Measurements from ENCODE around the gene UPF3A.
"Not testable (repeated sequence)": the region's sequence is repeated elsewhere in the genome, so short reads cannot be mapped to it uniquely, and the experiment has no call there.

The UPF3A gene, protein sequence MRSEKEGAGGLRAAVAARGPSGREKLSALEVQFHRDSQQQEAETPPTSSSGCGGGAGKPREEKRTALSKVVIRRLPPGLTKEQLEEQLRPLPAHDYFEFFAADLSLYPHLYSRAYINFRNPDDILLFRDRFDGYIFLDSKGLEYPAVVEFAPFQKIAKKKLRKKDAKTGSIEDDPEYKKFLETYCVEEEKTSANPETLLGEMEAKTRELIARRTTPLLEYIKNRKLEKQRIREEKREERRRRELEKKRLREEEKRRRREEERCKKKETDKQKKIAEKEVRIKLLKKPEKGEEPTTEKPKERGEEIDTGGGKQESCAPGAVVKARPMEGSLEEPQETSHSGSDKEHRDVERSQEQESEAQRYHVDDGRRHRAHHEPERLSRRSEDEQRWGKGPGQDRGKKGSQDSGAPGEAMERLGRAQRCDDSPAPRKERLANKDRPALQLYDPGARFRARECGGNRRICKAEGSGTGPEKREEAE

DNA sequence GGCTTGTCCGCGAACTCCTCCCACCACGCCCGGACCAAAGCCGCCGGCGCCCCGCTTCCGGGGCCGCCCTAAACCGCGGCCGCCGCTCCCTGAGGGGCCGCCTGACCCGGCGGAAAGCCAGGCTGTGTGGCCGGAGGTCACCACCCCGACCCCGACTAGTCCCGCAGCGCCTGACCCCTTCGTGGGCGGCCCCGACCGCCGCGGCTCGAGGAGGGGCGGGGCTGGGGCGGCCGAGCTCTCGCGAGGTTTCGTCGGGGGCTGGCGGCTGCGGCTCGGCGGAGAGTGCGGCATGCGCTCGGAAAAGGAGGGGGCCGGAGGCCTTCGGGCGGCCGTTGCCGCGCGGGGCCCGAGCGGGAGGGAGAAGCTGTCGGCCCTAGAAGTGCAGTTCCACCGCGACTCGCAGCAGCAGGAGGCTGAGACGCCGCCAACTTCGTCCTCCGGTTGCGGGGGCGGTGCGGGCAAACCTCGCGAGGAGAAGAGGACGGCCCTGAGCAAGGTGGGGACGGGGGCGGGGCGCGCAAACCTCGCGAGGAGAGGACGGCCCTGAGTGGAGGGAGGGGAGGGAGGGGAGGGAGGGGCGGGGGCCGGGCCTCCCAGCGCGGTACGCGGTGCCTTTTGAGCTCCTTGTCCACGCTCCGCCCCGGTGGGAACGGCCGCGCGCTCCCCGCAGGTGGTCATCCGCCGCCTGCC is at the start of gene UPF3A:
Gene UPF3A (plus strand): TSS at position 251 of the 690 bp plus-strand sequence. CDS start 39 bp downstream, at position 290.
- DNase-seq, result peak; percentile 78 to 82

DNA sequence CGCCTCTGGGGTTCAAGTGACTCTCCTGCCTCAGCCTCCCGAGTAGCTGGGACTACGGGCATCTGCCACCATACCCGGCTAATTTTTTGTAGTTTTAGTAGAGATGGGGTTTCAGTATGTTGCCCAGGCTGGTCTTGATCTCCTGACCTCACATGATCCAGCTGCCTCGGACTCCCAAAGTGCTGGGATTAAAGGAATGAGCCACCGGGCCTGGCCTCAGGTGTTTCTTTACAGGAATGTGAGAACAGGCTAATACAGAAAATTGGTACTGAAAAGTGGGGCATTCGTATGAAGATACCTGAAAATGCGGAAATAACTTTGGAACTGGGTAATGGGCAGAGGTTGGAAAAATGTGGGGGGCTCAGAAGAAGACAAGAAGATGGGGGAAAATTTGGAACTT is 49.5 kb upstream of the UPF3A start:
- no peak for DNase-seq

DNA sequence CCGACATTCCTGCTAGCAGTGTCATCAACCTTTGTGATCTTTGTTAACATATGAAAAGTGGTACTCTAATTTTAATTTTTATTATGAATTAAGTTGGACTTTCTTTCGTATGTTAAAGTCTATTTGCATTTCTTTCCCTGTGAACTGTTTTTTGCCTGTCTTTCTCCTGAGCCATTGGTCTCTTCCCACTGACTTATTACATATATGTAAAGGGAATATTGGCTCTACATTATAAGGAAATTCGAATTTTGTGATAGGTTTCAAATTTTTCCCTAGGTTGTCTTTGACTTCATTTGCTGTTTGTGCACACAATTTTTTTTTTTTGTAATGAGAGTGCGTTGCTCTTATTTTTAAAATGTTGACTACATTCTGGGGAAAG is 47.1 kb upstream of the UPF3A start:
- no peak for DNase-seq

DNA sequence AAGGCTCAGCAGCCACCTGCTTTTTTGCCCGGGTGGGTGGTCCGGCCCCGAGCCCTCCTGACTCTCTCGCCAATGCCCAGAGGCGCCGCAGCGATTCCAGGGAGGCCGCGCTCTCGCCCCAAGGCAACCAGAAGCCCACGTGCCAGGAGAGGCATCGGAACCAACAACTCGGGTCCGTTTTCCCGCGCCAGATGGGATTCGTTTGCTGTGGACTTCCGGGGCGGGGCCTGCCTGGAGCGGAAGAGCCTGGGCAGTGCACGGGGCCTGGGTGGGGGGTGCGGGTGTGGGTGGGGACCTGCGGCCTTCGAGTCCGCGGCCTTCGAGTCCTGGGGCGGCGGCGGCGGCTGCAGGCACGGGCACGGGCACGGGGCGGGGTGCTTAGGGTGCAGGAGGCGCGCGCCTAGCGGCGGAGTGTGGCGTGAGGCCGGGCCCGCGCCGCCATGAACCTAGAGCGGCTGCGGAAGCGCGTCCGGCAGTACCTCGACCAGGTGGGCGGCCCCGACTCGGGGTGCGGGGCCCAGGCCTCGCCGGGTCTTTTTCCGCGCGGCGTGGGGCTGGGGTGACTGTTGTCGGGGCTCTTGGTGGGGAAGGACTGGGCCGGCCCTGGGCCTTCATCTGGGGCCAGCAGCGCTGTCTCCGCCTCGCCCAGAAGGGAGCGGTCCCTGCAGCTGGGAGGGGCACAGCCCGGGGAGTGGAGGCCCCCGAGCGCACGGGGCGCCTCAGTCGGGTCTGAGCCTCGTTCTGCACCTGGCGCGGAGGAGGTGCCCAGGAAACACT is 46.6 kb upstream of the UPF3A start, which contains the start of gene CDC16:
Gene CDC16 (plus strand): TSS at position 253 of the 777 bp plus-strand sequence. CDS start 188 bp downstream, at position 441.
- DNase-seq, result peak; percentile 86 to 88

DNA sequence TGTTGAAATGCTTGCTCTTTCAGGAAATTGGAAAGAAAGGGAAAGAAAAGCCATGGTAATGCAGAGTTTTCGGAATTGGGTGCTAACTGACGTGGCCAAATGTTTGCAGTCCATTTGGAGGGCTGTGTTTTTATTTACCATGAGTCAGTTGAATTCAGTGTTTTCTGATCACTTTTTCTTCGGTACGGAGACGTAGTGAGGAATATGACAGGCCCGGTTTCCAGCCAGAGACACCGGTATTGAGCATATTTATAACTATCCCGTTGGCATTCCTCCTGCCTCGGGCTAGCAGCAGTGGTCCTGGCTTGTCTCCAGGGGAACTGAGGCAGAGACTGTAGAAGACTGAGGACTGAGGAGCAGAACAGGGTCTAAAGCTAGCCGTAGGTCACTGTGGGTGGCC is 45.7 kb upstream of the UPF3A start:
- DNase-seq, result no peak

DNA sequence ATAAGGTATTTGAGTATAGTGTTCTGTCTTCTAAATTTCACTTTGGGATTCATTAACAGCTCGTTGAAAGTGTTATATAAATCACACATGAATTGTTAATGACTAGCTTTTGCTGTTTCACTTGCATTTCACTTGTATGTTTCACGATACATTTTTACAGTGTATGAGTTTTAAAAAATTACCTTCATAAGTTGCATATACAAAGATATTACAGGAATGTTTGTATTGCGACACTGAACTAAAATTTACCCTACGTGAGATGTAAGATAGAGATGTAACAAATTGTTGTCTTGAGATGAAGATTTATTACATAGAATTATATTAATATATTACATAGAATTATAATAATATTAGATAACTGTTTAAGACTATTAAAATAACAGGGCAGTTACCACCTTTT is 45.2 kb upstream of the UPF3A start:
- DNase-seq, result no peak

DNA sequence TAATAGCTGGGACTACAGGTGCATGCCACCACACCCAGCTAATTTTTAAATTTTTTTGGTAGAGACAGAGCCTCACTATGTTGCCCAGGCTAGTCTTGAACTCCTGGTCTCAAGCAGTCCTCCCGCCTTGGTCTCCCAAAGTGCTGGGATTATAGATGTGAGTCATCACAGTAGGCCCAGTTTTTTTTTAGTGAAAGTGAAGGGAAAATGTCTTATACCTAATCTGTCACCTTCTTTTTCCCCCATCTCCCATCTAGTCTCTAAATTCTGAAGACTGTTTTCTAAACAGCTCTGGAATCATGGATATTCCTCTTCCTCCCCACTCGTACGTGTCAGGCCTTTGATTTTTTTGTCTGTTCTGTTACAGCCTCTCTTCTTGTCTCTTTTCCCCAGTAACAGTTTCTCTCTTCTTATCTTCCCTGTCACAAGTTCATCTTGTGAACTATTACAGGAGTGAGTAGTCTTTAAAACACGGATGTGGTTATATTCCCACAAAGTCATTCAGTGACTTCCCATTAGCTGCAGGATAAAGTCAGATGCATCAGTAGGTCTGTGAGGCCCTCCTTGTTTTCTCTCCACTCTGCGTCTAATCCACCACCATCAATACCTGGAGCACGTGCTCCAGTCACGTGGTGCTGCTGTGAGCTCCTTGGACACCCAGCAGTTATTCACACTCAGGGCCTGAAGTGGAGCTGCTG is 43.8 kb upstream of the UPF3A start:
- DNase-seq, result no peak

DNA sequence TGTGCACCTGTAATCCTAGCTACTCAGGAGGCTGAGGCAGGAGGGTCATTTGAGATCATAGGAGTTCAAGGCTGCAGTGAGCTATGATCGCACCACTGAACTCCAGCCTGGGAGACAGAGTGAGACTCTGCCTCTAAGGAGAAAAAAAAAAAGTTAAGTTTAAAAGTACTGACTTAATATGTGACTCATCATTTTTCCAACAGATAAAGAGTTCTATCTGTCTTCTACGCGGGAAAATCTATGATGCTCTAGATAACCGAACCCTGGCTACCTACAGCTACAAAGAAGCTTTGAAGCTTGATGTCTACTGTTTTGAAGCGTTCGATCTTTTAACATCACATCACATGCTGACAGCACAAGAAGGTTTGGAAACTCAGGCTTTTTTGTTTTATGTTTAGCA is 39.5 kb upstream of the UPF3A start:
- no peak for DNase-seq

DNA sequence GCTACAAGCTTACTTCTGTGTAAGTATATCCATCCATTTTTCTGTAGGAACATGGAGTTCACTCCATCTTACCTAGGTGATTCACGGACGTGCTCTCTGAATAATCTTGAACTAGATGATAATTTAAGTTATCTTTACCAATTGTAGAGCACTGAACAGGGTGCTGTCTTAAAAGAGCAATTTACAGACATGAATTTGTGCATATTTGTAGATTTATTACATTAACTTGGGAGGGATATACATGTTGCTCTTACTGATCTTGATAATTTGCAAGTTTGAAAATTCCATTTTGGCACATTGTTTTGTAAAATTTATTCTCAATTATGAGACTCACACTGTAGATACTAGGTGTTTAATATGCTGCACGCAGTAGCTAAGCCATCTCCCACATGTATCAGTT is 37.4 kb upstream of the UPF3A start:
- DNase-seq, result no peak

DNA sequence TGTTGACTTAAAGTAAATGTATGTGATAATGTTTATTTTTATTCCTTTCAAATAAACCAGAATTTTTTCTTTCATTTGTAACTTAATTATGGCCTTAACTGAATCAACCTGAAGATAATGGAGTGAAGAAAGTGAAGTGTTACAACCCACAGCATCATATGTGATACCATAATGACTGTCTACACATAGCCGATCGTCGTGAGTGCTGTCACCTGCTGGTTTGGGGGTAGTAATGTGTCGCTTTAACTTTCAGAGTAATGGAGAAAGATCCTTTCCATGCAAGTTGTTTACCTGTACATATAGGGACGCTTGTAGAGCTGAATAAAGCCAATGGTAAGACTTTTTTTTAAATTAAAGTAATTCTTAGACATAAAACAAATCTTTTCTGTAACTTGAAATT is 36.8 kb upstream of the UPF3A start:
- peak in 1 of 2 experiments; percentile 16 for DNase-seq

DNA sequence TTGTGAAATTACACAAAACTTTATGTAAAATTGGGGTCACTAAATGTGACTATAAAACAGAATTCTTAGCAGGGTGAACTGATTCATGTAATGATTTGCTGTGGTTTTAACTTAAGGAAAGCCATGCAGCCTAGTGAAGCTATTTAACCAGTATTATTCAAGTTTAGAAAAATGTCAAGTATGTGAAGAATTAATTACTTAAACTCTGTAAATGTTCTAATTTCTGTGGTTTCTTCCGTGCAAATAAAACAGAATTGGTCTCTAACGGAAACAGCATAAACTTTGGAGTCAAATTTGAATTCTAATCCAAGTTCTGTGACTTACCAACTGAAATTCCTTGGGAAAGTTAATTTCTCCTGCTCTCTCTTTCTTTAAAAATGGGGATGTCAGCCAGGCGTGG is 33.4 kb upstream of the UPF3A start:
- no peak for DNase-seq

DNA sequence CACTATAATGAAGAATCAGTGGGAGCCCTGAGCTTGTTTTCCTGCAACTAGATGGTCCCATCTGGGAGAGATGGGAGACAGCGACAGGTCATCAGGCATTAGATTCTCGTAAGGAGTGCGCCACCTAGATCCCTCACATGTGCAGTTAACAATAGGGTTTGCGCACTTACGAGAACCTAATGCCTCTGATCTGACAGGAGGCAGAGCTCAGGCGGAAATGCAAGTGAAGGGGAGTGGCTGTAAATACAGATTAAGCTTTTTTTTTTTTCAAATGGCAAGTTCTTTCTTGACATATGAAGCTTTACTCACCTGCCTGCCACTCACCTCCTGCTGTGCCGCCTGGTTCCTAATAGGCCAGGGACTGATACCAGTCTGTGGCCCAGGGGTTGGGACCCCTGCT is 32.3 kb upstream of the UPF3A start:
- DNase-seq, result no peak

DNA sequence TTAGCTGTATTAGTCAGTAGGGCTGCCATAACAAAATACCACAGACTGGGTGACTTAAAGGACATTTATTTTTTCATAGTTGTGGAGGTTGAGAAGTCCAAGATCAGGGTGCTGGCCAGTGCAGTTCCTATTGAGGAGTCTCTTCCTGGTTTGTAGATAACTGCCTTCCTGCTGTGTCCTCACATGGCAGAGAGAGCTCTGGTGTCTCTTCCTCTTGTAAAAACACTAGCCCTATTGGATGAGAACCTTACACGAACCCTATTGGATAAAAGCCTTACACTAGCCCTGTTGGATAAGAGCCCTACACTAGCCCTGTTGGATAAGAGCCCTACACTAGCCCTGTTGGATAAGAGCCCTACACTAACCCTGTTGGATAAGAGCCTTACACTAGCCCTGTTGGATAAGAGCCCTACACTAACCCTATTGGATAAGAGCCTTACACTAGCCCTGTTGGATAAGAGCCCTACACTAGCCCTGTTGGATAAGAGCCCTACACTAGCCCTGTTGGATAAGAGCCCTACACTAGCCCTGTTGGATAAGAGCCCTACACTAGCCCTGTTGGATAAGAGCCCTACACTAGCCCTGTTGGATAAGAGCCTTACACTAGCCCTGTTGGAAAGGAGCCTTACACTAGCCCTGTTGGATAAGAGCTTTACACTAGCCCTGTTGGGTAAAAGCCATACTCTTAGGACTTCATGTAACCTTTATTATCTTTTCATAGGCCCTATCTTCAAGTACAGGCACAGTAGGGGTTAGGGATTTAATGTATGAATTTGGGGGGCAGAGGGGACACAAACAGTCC is 29.6 kb upstream of the UPF3A start:
- DNase-seq, result not testable (repeated sequence)

DNA sequence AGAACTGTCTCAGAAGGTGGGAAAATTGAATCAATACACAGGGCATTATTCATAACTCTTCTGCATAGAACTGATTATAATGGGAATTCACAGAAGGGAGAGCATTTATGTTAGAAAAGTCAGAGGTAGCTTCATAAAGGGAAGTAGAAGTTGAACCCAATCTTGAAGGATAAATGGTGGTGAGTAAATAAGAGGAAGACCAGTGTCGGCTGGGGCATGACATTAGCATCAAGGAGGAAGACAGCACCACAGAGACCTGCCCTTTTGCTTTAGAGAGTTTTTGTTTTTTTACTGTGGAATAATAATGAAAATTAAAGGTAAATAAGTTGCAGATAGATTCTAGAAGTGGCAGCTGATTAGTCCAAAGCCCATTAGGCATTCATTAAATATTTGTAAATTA is 24.9 kb upstream of the UPF3A start:
- peak; percentile 5 to 14 for DNase-seq

DNA sequence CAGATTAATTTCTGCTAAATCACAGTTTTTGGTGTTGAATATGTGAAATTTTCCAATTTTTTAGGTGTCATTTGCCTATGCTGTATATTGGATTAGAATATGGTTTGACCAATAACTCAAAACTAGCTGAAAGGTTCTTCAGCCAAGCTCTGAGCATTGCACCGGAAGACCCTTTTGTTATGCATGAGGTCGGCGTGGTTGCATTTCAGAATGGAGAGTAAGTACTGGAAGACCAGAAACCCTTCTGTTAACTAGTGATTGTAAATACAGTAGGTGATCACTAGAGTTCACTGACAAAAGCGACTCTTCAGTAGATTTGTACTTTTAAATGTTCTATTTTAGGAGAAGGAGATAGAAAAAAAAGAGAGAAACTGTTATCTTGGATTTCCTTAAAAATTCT is 24.4 kb upstream of the UPF3A start:
- DNase-seq, result no peak

DNA sequence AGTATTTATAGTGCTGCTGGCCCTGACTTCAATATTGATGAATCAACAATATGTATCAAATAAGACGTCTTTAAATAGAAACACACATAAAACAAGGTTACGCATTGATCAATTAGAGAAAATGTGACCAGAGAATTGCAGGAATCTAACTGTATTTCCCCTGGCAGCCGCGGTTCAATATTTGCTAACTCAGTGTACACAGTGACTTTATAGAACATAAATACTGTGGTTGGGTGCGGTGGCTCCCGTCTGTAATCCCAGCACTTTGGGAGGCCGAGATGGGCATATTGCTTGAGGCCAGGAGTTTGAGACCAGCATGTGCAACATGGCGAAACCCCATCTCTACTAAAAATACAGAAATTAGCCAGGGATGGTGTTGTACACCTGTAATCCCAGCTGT is 22.8 kb upstream of the UPF3A start:
- DNase-seq, result no peak

DNA sequence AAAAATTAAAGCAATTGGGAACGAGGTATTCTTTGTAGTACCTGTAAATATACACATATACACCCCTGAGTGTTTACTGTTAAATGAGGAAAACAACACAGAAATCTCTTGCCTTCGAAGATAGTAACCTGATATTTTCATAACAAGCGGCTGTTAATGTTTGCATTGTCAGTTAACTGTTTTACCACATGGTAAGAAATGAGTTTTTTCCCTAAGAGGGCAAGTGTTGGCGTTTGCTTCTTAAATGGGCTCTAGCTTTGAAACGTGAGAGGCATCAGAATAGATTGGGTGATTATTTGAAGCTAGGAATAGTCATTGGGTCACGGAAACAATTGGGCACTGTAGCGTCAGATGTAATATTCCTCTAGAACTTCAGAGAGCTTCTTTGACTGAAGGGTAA is 22.0 kb upstream of the UPF3A start:
- DNase-seq, result no peak

DNA sequence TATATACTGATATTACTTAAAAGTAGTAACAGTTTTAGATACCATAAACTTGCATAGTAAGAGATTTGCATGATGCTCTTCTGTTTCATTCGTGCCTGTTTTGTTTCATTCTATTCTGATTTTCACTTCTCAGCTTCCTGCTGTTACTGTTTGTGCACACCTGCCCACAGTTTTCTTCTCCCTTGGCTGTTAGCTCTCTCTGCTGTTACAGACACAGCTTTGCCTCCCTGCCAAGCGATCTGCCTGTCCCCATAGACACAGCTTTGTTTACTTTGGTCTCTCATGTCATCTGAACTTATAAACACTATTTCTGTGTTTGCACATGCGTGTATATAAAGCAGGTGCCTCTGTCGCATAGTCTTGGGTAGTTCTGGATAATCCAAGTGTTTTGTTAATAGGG is 21.4 kb upstream of the UPF3A start:
- DNase-seq, result no peak

DNA sequence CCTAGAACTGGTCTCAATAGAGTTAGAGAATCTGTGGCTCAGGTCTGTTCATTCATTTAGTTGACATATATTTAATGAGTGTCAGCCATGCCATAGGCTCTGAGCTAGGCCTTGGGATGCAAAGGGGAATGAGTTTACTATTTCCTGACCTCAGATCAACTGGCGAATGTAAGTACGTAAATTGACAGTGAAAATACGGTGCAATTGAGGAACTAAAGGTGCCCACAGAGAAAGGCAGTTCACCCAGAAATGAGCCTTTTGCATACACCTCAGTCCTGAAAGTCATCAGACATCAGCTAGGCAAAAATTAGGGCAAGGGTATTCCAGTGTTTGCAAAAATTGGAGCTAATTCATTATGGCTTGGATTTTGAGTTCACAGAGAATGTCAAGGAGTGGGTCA is 20.6 kb upstream of the UPF3A start:
- no peak for DNase-seq

DNA sequence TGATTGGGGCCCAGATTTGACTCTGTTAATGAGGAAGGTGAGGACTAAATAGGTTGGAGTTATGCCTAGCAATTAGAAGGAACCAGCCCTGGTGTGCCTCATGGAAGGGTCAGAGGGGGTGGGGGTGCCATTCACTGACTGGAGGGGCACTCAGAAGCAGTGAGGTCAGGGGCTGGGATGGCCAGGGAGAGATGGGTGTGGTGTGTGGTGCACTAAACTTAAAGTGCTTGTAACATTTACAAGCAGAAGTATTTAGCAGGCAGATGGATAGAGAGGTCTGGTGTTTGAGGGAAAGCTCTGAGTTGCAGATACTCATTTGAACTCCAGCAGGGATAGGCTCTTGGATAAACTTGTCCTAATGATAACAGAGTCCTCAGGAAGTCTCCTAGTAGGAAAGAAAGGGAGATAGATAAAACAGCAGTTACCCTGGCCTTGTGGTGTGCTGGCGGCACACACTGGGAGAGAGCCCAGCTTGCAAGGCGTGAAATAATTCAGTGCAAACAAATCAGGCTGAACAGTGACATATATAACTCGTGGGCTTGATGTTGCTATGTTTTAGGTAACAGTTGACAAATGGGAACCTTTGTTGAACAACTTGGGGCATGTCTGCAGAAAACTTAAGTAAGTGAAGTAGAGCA is 20.0 kb upstream of the UPF3A start:
- no peak for DNase-seq

DNA sequence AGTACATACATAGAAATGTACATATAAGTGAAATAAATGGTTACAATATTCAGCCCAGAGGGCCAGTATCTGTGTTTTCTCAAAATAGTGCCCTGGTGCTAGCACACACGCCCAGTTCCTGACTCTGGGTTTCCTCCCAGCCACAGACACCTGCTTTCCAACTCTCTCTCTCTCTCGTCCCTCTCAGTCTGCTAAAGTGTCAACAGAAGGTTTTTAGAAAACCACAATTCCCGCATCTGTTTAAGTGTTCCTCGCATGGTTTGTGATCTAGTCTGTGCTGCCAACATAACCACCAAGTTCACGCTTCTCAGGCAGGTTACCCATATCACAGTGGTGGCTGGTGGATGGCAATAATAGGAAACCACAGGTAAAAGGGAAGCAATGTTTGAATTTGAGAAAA is 17.8 kb upstream of the UPF3A start:
- peak in 1 of 2 experiments; percentile 30 for DNase-seq

Measured in Kasumi-1 (cell line).